SW 1271 (cell line): ENCODE data around the gene RPL31.

Experiments
- DNase-seq, 2 experiments: peaks; one replicate each; lab custom pipeline; 2025; lab: John Stamatoyannopoulos, UW

RPL31 gene

GRCh38 chr2:101001691-101002561, at the start of gene RPL31:
Gene RPL31 (plus strand): TSS chr2:101002289. CDS start chr2:101002702, 413 bp downstream.
- peak; percentile 92 to 98 for DNase-seq

DNA sequence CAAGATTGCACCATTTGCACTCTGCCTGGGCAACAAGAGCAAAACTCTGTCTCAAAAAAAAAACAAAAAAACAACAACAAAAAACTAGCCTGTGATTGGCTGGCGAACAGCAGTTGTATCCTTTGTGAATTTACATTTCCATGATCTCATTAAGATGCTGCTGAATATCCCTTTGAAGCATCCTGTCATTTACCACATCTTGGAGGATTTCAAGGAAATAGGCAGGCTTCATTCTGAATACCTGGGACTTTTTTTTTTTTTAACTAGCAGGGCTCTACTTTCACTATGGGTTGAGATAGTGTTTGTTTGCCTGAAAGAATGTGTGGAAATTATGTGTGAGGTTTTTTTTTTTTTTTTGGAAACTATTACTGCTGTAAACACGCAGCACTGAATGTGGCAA, 49.6 kb upstream of the RPL31 start:
- no peak for DNase-seq

GRCh38 chr2:100953406-100954043, 48.6 kb upstream of the RPL31 start:
- DNase-seq = no peak

GRCh38 chr2:100954044-100954420, 48.1 kb upstream of the RPL31 start:
- DNase-seq = no peak

- DNase-seq = no peak
Observed at GRCh38 chr2:100955226-100955625, 46.9 kb upstream of the RPL31 start.

- no peak for DNase-seq
Observed at GRCh38 chr2:100956081-100956480, 46.0 kb upstream of the RPL31 start.

GRCh38 chr2:100957996-100958653, 44.0 kb upstream of the RPL31 start:
- no peak for DNase-seq

GRCh38 chr2:100959225-100959880, 42.7 kb upstream of the RPL31 start:
- peak in 1 of 2 experiments; percentile 36 for DNase-seq

GRCh38 chr2:100960688-100961087, 41.4 kb upstream of the RPL31 start:
- no peak for DNase-seq

GRCh38 chr2:100962366-100963025, 39.6 kb upstream of the RPL31 start:
- no peak for DNase-seq

DNA sequence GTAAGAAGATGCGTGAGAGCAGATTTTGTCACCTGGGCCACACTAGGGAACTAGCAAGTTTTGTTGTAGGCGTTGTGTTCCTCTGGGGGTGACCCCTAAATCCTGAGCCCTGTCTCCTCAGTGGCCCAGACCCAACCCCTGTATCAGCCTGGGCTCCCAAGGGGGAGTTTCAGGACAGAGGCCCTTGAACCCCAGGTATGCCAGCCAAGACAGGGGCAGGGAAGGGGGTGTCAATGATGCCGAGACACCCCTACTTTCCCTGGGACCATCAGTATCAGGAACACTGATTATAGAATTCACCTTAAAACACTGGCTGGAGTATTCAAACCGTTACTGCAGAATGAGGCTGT, 39.1 kb upstream of the RPL31 start:
- no peak for DNase-seq

GRCh38 chr2:100964222-100964621, 37.9 kb upstream of the RPL31 start:
- DNase-seq = no peak

DNA sequence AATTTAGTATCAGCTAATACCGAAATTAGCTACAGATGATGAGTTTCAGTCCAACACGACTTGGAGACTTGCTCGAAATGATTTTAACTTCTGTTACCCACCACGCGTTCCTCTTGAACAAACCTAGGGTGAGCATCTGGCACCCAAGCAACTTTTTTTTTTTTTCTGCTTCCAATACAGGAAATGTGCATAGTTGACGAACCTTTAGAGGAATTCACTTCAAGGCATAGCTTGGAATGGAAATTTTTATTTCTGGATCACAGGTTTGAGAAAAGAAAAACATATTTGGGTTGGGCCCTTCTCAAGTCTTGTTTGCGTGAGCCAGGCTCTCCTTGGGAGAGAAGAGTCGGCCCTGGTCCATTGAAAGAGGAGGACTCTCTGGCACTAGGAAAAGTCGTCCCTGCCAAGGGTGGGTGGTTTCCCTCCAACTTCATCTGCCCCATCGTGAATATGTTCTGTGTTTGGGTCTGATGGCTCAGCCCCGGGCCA, 37.4 kb upstream of the RPL31 start:
- DNase-seq = no peak

DNA sequence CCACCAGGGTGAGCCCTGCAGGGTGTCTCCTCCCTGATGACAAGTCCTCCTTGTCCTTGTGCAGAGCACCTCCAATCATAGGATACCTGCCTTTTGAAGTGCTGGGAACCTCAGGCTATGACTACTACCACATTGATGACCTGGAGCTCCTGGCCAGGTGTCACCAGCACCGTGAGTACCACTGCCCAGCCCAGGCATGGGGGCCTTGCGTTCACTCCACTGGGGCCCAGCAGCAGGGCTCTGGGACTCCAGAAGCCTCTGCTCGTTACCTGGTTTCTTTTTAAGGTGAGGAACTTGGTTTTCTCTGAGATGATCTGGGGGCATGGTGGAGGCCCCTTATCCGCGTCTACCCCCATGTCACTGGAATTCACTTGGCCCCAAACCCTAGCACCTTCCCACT, 36.5 kb upstream of the RPL31 start:
- DNase-seq = no peak

- DNase-seq = no peak
Observed at GRCh38 chr2:100967716-100968115, 34.4 kb upstream of the RPL31 start.

- DNase-seq = no peak
Observed at GRCh38 chr2:100968146-100969145, 33.6 kb upstream of the RPL31 start.

DNA sequence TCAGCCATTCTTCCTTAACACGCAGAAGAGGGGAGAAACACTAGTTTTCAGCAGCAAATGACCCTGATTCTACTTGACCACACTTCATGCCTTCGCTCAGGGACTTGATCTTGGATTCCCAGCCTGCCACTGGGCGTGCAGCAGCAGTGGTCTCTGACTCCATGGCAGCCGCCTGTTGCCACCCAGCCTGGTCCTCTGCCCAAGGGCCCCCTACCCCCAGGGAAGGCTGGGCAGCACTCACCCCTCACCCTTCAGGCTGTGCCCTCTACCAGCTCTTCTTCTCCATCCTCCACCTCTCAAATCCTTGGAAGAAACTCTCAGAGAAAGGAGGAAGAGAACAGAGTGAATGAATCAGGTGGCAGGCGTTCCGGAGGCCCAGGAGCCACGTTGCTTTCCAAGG, 32.1 kb upstream of the RPL31 start:
- no peak for DNase-seq

DNA sequence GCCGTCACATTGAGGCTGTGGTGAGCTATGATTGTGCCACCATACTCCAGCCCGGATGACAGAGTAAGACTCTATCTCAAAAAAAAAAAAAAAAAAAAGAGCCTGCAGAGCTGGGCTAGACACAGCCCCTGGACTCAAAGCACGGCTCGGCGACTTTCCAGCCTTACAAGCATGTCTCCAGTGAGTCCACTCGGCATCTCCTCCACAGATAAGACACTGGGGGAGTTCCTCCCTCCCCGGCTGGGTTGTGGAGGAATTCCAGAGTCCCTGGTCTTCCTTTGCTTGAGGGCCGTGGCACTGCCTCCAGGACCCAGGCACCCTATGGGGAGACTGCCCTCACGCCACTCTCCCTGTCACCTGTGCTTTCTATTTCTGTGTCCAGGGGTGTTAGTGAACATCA, 30.9 kb upstream of the RPL31 start:
- no peak for DNase-seq

GRCh38 chr2:100972452-100972851, 29.6 kb upstream of the RPL31 start:
- DNase-seq = no peak

- no peak for DNase-seq
Observed at GRCh38 chr2:100974712-100975520, 27.2 kb upstream of the RPL31 start.
